NCI-H146 treated with DMSO at 0.1 percent for 48 hours (cell line): Measurements from ENCODE around the gene PRKCA.

Source experiments
- DNase-seq: peaks from one replicate; lab custom pipeline; 2025; ENCODE audit not compliant: unreplicated experiment; lab: John Stamatoyannopoulos, UW

PRKCA gene

GRCh38 chr17:66670206-66670605 lies 367.8 kb downstream of the PRKCA start:
- no peak for DNase-seq

GRCh38 chr17:66671156-66671555 lies 368.7 kb downstream of the PRKCA start:
- no peak for DNase-seq

GRCh38 chr17:66673668-66674276 lies 371.4 kb downstream of the PRKCA start:
- DNase-seq: peak; percentile 58

GRCh38 chr17:66675273-66675990 lies 373.0 kb downstream of the PRKCA start:
- no peak for DNase-seq

DNA sequence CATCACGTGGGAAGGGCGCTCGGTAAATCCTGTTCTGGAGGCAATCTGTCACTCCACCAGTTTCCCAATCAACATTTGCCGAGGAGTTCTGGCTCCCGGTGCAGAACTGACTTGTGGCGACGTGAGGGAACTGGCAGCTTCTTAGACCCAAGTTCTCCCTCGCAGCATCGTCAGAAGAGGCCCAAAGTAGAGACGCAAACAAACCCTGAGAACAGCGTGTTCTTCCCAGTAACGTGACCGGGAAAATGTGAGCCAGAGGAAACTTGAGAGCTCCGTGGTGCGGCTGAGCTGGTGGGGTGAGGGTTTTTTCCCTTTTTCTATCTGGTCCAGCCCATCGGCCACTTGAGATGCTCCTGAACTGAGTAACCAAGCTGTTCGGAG lies 373.6 kb downstream of the PRKCA start:
- no peak for DNase-seq

- peak; percentile 72 for DNase-seq
Measured at GRCh38 chr17:66676421-66676820, 374.0 kb downstream of the PRKCA start.

GRCh38 chr17:66677201-66677981 lies 375.0 kb downstream of the PRKCA start:
- DNase-seq: no peak

GRCh38 chr17:66678061-66678460 lies 375.6 kb downstream of the PRKCA start:
- no peak for DNase-seq

DNA sequence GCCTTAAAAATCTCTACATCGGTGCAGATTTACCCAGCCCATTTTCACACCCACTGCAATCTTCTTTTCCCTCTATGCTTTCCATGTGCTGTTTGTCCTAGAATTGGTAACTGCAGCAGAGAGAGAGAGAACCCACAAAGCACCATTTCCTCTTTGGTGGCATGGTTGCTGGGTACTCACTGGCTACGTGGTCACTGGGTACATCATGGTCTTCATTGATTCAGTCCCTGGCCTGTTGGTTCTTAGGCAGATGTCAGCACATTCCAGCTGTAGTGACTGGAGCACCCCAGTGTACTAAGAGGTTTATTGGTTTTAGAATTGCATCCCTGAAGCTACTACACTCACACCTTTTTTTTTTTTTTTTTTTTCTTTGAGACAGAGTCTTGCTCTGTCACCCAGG lies 376.4 kb downstream of the PRKCA start:
- DNase-seq: no peak

DNA sequence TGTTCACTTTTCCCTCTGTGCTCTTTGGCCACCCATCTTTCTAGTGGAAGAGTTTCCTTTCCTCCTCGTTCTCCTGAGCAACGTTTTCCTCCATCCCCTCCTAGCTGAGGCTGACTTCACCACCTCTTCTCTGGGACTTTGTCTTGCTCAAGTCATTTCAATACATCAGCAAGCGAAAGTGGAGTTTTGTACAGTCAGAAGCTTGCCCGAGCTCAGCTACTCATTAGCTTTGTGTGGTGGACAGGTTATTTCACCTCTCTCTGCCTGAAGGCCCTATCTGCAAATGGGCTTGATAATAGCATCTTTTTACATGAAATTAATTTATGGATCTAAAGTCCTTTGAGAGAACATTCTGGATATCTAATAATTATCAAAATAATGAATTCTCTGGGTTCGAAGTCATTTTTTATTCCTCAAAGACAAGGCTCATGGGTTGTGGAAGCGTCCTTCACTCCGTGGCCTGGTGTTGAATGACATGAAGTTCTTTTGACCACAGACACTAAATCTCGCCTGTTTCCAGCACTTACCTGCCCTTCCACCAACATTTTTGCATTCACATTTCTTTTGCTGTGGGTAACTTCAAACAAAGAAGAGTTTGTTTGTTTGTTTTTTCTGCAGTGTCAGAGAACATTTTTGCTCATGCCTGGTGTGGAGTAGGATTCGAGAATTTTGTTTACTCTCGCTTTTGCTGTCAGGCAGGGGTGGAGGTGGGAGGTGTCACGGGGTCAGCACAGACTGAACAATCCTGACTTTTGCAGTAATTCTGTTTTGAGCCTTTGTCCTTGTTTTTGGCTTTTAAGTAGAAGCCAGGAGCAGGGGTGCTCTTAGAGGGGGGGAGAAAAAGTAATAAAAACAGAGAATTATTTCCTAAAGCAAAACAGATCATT lies 377.5 kb downstream of the PRKCA start:
- DNase-seq: no peak

GRCh38 chr17:66682283-66682682 lies 379.9 kb downstream of the PRKCA start:
- no peak for DNase-seq

GRCh38 chr17:66684261-66684660 lies 381.8 kb downstream of the PRKCA start:
- no peak for DNase-seq

- DNase-seq: no peak
Measured at GRCh38 chr17:66684731-66685130, 382.3 kb downstream of the PRKCA start.

DNA sequence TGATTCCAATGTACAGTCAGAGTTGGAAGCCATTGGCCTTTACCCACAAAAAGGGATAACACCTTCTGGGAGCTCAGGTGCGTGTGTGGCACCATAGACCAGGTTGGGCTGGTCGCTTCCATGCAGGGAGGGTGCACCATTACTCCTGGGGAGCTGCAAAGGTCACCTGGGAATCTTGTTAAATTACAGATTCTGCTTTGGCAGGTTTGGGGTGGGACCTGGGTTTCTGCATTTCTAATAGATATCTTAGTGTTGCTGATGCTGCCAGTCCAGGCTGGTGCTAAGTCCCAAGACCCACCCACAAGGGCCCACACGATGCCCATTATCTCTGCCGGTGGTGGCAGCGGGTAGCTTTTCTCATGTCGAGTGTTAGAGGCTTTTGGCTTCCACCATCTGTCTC lies 384.2 kb downstream of the PRKCA start:
- DNase-seq: no peak

DNA sequence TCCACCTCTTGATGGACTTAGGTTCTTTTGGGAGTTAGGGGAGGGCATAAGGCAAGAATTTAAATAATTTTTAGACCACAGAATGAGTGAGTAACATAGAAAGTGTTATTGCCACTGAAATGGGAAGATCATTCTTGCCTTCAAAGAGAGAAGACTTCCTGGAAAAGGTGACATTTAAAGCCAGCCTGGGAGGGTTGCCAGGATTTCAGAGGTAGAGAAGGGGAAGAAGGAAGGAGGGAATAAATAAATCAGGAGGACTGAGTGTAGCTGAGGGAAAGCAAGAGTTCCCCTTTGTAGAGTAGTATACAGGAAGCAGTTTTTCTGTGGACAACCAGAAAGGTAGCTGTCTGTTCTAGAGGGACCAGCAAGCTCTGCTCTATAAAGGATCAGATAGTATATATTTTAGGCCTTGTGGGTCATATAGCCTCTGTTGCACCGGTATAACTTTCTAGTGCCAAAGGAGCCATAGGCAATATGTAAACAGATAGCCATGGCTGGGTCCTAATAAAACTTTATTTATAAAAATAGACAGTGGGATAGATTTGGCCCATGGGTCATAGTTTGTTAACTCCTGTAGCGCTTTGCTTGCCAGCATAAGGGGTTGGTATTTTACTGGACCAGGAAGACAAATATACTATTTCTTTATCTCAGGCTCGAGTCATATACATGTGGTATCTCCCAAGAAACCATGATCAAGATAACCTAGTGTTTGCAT lies 385.3 kb downstream of the PRKCA start:
- no peak for DNase-seq

- no peak for DNase-seq
Measured at GRCh38 chr17:66689221-66689620, 386.8 kb downstream of the PRKCA start.

GRCh38 chr17:66690166-66690565 lies 387.8 kb downstream of the PRKCA start:
- DNase-seq: no peak

- peak; percentile 16 for DNase-seq
Measured at GRCh38 chr17:66691644-66692420, 389.4 kb downstream of the PRKCA start.

GRCh38 chr17:66692421-66692690 lies 389.9 kb downstream of the PRKCA start:
- DNase-seq: no peak

- no peak for DNase-seq
Measured at GRCh38 chr17:66695098-66695497, 392.7 kb downstream of the PRKCA start.
